RCC 7860 (cell line): ENCODE measurements around the gene TFR2.

Experiments
- DNase-seq: peaks from one replicate; pipeline ENCODE4 v3.0.0-alpha.2; 2015; ENCODE audit warnings: low spot score
- FAIRE-seq: peaks from 2 replicates; lab custom pipeline; 2012; peaks lifted over from hg19 to GRCh38; lab: Jason Lieb, UNC

Gene TFR2

GRCh38 chr7:100641463-100641859 lies at the start of gene TFR2:
TFR2 (minus strand) TSS chr7:100641552; CDS start chr7:100641509, 43 bp downstream.
- FAIRE-seq (no peak), DNase-seq (no peak)

DNA sequence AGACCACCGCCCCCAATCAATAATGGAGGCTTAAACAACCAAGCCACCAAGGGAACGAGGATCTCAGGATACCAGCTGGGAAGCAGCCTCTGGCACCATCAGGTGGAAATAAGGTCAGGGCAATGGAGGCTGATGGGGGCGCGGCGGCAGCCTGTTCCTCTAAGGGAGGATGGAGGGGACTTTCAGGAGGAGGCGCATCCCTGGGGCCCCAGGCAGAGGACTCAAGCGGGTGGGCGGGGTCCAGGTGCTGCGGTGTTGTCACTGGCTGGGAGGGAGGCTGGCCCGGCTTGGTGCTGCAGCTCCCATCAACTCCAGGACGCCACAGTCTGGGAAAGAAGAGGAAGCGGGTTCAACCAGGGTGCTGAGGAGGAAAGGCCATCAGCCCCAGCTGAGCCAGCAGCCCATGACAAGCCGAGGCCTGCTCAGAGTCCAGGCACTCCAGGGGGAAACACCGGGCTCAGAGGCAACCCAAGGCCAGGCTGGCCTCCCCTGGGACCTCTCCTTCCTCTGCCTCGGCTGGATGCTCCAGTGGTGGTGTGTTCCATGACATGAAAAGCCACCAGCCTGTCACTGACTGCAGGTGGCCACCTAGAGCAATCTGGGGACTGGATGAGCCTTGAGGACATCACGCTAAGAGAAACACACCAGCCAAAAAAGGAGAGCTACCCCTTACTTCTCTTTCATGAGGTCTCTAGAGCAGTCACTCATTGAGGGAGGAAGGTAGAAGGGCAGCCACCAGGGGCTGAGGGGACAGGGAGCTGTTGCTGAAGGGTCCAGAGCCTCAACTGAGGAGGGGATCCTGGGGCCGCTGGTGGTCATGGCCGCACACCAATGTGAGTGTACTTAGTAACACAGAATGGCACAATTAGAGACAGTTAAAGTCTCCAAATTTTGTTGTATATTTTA lies 48.1 kb upstream of the TFR2 start:
- DNase-seq = no peak
- no peak for FAIRE-seq

- FAIRE-seq = no peak
- no peak for DNase-seq
Measured at GRCh38 chr7:100688326-100688860, 47.0 kb upstream of the TFR2 start.

DNA sequence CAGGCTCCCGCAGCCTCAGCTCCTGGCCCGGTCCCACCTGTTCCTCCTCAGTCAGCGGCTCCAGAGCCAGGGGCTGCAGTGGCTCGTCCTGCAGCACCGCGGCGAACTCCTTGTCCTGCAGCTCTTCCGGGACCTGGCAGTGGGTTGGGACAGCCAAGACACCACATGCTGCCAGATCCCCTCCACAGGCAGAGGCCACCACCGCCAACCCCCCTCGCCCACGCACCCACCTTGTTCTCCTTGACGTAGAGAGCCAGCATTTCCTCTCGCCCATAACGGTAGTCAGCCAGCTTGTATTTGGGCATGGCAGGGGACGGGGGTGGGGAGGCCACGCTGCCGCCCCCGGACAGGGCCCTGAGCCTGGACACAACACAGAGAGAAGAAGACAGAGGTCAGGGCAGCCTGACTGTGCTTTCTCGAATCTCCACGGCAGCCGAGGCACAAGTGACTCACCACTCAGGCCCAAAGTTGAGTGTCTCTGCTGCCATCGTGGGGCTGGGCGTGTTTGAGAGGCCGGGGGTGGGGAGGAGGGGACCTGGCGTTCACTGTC lies 46.5 kb upstream of the TFR2 start:
- FAIRE-seq = no peak
- peak; percentile 10 for DNase-seq

DNA sequence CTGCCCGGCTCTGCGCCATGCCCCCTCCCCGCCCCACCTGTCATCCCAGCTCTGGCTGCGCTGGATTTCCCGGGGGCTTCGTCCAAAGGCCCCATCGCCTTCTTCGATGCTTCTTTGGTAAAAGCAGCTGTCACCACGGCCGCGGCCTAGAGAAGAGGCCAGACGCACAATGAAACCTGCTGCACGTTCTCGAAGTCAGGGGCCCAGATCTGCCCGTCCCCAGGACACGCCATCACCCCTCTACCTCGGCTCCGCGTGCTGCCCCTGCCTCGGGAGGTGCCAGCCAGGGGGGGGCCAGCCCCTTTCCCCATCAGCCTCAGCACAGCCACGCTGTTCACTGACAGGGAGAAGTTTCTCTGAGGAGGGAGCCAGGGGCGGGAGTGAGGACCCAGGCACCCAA lies 45.9 kb upstream of the TFR2 start:
- FAIRE-seq (no peak), DNase-seq (no peak)

GRCh38 chr7:100686822-100687211 lies 45.5 kb upstream of the TFR2 start:
- FAIRE-seq = no peak
- no peak for DNase-seq

DNA sequence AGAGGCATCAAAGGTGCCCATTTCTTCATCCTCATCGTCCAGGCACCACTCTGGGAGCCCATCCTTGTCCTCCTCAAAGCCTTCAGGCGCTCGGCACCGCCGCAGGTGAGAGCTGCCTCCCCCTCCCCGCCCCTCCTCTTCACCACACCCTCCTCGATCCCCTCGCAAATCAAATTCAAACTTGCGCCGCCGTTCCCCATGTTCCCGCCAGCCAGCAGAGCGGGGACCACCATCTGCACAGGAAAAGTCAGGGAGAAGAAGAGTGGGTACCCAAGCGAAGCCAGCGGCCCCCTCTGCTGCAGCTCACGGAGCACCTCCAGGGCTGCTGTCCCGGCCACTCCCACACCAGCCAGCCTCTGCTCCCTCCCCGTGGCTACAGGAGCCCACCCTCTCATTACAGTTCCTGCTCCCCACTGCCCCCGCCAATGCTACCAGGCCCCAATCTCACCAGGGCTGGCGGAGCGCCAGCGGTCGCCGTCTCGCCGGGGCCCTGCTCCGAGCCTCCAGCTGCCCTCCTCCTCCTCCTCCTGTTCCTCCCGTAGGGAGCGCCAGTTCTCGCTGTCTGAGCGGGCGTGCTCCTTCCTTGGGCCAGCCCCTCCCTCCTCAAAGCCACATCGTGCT lies 45.0 kb upstream of the TFR2 start:
- DNase-seq (no peak), FAIRE-seq (no peak)

- FAIRE-seq (no peak), DNase-seq (no peak)
Measured at GRCh38 chr7:100685631-100686145, 44.3 kb upstream of the TFR2 start.

- FAIRE-seq (no peak), DNase-seq (no peak)
Measured at GRCh38 chr7:100685049-100685605, 43.8 kb upstream of the TFR2 start.

GRCh38 chr7:100684534-100685042 lies 43.2 kb upstream of the TFR2 start:
- DNase-seq = no peak
- FAIRE-seq = no peak

DNA sequence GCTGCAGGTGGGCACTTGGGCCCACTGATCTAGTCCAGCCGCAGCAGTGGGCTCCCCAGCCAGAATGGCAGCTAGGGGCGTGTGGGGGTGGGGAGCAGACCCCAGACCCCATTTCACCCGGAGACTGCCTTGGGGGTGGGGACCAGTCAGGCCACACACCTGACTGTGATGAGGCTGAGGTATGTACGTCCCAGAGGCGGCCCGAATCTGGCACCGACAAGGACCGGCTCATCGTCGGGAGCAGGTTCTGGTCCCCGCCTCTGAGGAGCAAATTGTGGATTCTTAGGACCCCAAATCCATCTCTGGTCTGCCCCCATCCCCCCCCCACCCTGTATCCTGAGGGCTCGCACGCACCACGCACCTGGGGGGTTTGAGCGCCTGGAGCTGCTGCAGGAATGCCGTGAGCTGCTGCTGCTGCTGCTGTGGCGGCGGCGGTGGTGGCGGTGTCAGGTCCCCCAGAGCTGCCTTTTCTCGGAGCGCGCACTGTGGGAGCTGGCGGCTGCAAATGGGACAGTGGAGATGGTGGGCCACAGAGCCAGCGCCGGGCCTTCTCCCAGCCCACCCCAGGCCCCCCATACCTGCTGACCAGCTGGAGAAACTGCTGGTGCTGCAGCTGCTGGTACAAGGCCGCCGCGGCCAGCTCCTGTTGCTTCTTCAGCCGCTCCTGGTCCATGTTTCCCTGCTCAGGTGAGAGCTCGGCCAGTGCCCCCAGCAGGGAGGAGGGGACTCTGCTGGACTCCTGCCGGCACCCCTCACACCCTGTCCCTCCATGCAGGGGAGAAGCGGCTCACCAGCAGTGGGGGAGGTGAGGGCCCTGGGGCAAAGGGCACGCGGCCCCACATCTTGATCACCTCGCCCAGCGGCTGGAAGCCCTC lies 42.5 kb upstream of the TFR2 start:
- FAIRE-seq (no peak), DNase-seq (no peak)

GRCh38 chr7:100682991-100683658 lies 41.8 kb upstream of the TFR2 start:
- FAIRE-seq (no peak), DNase-seq (no peak)

DNA sequence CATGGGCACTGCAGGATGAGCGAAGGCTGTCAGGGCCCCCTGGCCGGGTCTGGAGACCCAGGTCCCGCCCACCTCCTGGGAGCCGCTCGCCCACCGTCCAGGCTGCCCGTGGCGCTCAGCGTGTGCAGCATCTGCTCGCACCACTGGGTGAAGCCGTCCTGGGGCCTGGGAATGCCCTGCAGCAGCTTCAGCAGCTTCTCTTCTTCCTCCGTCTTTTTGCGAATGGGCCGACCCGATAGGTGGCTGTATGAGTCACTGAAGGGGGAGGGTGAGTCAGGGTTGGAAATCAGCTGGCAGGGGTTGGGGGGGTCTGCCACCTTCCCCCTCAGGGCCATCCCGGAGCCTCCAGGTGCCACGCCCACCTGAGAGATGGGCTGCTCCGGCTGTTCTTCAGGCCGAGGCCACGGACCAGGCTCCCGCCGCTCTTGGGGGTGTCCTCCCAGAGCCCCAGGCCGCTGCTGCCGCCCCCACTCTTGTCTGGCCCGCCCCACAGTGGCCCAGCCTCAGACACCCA lies 40.9 kb upstream of the TFR2 start:
- no peak for DNase-seq
- no peak for FAIRE-seq

DNA sequence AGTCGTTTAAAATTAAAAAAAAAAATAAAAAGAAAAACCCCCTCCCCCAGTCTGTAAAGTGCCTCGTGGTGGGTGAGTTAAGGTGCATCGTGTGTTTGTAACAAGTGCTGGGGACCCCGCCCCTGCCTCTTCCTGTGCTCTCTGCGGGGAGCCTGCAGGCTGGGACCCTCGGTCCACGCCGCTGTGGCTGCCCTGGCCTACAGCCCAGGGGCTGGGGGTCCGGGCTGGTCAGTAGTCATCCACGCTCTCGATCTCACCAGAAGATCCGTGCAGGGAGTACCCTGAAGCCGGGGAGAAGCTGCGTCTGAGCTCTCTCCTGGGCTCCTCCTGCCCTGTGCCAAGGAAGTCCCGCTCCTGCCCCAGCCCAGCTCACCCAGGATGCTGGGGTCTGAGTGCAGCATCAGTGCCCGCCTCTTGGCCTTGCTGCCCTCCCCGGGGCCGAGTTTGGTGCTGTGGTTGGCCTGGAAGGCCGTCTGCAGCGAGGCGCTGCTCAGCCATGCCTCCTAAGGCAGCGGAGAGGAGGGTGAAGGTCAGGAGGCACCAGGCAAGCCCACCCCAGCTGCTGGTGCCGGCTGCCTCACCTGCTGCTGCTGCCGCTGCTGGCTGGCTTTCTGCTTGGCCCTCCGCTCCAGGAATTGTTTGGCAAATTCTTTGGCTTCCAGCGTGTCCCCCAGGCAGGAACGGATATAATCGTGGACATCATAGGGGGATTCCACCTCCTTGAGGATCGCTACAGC lies 40.3 kb upstream of the TFR2 start:
- FAIRE-seq (no peak), DNase-seq (no peak)

DNA sequence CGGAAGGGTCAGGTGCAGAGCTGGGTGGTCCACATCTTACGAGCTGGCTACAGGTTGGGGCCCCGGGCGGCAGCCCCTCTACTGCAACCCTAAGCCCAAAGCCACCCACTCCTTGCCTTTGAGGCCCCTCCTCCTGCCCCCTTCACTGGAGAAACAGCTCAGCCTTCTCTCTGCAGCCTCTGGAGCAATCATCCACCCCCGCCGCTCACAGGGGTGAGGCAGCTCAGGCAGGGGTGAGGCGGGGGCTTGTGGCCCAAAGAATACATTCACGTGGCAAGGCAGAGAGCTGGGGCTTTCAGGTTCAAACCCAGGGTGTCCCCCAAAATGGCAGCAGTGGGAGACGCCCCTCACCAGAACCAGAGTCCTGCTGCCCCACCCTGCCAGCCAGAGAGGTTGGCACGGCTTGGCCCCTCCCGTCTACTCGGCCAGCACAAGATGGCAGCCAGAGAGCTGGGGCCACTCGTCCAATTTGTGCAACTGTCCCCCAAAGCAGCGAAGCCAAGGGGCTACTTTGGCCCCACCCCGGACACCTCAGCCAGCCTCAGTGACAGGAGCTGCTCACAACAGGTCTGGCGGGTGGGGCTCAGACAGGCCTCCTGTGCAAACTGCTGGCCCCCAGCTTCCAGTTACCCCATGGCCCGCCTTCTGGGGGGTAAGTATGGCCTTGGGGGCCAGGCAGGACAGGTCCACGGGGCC lies 39.4 kb upstream of the TFR2 start:
- no peak for DNase-seq
- FAIRE-seq = no peak

GRCh38 chr7:100679927-100680575 lies 38.7 kb upstream of the TFR2 start:
- DNase-seq (no peak), FAIRE-seq (no peak)

DNA sequence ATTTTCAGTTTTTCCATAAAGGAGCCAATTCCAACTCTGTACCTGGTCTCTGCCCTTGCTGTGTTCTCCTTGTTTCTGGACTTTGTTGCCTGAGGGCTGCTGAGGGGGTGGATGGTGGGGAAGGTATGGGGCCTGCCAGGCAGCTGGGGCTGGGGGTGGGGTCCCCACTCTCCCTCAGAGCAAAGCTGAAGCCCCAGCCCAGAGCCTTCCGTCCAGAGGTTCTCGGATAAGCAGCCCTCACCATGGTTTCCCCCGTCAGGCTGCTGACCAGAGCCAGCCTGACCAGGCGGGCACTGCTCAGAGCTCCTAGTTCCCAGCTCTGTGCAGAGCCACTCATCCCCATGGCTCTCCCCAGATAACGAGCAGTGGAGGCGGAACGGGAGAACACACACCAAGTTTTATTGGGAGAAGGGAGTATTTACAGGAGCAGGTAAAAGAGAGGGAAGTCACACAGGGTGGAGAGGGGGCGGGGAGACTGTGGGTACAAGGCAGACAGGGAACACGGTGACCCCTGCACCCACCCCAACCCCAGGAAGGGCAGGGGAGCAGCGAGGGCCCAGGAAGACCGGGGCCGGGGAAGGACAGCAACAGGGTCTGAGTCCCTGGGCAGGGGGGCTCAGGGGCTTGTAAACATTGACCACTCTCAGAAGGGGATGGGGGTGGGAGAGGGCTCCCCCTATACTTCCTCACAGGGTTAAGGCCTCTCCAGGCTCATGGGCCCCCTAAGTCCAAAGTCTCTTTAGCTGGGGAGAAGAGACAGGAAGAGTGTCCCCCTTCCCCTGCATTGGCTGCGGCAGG lies 38.0 kb upstream of the TFR2 start:
- FAIRE-seq (no peak), DNase-seq (no peak)
